Measurements from ENCODE around the gene CD59.

CD59 gene

DNA sequence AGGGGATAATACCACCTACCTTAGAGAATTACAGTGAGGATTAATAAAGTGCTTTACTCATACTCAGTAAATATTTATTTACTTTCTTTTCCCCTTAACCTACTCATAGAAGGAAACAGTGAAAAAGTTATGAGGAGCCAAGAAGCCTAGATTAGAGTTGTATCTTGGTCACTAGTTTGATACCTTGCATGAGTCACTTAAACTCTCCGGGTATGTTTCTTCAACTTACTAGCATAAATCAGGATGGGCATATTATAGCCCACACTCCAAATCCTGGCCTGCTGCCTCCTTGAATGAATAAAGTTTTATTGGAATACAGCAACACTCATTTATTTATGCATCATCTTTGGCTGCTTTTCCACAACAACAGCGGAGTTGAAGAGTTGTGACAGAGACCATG is 29.9 kb upstream of the CD59 start:
- Histone ChIP-seq H3K36me3 (peaks cover 70% of the 10 kb centered on the region), H3K4me3 (ENCODE audit: low read depth in 1 of 2, low read length in 1 of 2) (no peak overlapping the region)

DNA sequence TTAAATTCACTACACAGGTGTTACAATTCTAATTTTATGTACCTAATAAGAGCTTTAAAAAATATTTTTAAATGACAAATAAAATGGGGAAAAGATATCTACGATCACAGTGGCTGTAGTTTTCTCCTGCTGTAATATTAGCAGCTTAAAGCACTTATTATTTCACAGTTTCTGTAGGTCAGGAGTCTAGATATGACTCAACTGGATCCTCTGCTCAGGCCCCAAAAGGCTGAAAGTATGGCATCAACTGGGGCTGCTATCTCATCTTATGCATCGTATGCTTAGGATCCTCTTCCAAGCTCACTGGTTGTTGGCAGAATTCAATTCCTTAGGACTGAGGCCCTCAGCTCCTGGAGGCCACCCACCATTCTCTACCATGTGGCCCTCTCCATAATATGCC is 25.2 kb upstream of the CD59 start:
- H3K9me3 ChIP-seq: no peaks in the 10 kb centered on the region
- H3K27ac ChIP-seq: no peak overlapping the region
- no peaks in the 10 kb centered on the region for H3K27me3 ChIP-seq
- H3K4me1 ChIP-seq (ENCODE audit: control insufficient read depth in 1 of 2, insufficient read depth in 1 of 2, low read depth in 1 of 2, low read length in 1 of 2): no peaks in the 10 kb centered on the region
- H3K36me3 ChIP-seq: peaks cover 67% of the 10 kb centered on the region
- TF ChIP-seq, protein P1, sequence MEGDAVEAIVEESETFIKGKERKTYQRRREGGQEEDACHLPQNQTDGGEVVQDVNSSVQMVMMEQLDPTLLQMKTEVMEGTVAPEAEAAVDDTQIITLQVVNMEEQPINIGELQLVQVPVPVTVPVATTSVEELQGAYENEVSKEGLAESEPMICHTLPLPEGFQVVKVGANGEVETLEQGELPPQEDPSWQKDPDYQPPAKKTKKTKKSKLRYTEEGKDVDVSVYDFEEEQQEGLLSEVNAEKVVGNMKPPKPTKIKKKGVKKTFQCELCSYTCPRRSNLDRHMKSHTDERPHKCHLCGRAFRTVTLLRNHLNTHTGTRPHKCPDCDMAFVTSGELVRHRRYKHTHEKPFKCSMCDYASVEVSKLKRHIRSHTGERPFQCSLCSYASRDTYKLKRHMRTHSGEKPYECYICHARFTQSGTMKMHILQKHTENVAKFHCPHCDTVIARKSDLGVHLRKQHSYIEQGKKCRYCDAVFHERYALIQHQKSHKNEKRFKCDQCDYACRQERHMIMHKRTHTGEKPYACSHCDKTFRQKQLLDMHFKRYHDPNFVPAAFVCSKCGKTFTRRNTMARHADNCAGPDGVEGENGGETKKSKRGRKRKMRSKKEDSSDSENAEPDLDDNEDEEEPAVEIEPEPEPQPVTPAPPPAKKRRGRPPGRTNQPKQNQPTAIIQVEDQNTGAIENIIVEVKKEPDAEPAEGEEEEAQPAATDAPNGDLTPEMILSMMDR (IDR thresholded peaks at IDR 0.05): no peak
- H3K4me3 ChIP-seq (ENCODE audit: low read depth in 1 of 2, low read length in 1 of 2): no peak overlapping the region

More for the DNA sequence above, 29.9 kb upstream of the CD59 start:
- no peaks in the 10 kb centered on the region for H3K9me3 ChIP-seq
- H3K27ac ChIP-seq: no peak overlapping the region
- TF ChIP-seq, protein P1 (IDR thresholded peaks at IDR 0.05): no peak
- no peaks in the 10 kb centered on the region for H3K27me3 ChIP-seq
- no peaks in the 10 kb centered on the region for H3K4me1 ChIP-seq (ENCODE audit: control insufficient read depth in 1 of 2, insufficient read depth in 1 of 2, low read depth in 1 of 2, low read length in 1 of 2)

DNA sequence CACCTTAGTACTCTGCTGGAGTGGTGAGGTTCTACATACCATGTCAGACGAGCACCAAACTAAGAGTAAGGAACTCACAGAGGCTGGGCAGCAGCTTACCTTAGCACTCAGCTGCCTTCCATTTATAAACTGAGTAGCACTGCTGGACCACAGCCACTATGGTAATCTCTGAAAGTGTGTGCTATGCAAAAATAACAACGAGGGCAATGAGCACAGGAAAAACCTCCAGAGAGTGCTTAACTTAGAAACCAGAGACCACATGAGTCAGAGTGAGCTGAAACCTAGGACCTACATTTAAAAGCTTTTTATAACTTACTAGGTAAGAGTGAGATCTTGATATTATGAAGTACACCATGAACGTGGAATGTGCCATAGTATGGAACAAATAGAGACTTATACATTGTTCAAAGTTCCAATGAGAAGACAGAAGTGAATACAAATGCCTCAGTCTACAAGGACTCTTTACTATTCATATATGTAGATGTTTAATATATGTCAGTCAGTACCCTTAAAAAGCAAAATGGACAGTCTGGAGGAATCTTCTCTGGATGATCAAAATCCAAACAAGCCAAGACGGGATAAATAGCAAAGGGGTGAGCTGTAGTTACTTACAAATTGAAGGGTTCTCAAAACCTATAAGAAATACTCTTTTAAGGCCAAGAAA is 17.2 kb upstream of the CD59 start:
- Histone ChIP-seq H3K27me3 (no peaks in the 10 kb centered on the region), H3K9me3 (no peaks in the 10 kb centered on the region), H3K4me1 (ENCODE audit: control insufficient read depth in 1 of 2, insufficient read depth in 1 of 2, low read depth in 1 of 2, low read length in 1 of 2) (no peaks in the 10 kb centered on the region), H3K4me3 (ENCODE audit: low read depth in 1 of 2, low read length in 1 of 2) (no peak overlapping the region), H3K27ac (no peak overlapping the region), H3K36me3 (peaks cover 87% of the 10 kb centered on the region)
- TF ChIP-seq, protein P1 (IDR thresholded peaks at IDR 0.05): no peak

DNA sequence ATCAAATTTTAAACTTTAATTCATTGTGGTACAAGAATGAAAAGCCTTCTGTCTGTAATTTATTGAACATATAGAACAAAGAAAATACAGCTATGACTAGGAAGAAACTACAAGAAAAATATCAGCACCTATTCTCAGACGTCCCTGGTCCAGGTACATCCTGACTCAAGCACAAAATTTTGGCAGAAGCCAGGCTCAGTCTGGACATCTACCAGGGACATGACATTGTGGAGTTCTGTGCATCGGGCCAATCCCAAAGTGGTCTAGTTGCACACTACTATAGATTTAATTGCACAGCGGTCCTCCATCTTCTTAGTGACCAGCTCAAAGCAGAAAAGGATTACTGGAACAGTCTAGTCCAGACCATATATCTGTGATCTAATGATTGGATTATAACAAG is 15.7 kb upstream of the CD59 start:
- TF ChIP-seq, protein P1 (IDR thresholded peaks at IDR 0.05): no peak
- no peaks in the 10 kb centered on the region for H3K9me3 ChIP-seq
- no peaks in the 10 kb centered on the region for H3K27me3 ChIP-seq
- peaks cover 80% of the 10 kb centered on the region for H3K36me3 ChIP-seq
- no peak overlapping the region for H3K27ac ChIP-seq
- H3K4me3 ChIP-seq (ENCODE audit: low read depth in 1 of 2, low read length in 1 of 2): no peak overlapping the region
- no peaks in the 10 kb centered on the region for H3K4me1 ChIP-seq (ENCODE audit: control insufficient read depth in 1 of 2, insufficient read depth in 1 of 2, low read depth in 1 of 2, low read length in 1 of 2)

DNA sequence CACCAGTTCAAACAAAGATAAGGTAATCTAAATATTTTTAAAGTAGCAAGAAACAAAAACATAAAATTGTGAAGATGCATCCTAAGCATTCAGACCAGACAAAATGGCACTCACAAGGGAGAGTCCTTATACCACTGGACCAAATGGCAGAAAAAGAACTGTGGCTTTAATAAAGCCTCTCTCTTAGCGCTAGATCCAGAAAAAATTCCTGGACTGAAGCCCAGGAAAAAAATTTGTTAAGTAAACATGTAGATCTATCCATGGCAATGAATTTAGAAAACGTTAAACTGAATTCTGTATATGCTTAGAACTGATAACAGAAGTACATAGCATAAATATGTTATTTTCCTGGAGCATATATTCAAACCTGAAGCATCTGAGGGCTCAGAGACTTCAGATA is 11.8 kb upstream of the CD59 start:
- Histone ChIP-seq H3K27me3 (no peaks in the 10 kb centered on the region), H3K4me1 (ENCODE audit: control insufficient read depth in 1 of 2, insufficient read depth in 1 of 2, low read depth in 1 of 2, low read length in 1 of 2) (no peaks in the 10 kb centered on the region), H3K4me3 (ENCODE audit: low read depth in 1 of 2, low read length in 1 of 2) (no peak overlapping the region), H3K36me3 (peaks cover 65% of the 10 kb centered on the region), H3K27ac (no peak overlapping the region), H3K9me3 (no peaks in the 10 kb centered on the region)
- TF ChIP-seq, protein P1 (IDR thresholded peaks at IDR 0.05): no peak
